GM19467 (cell line): ENCODE data around the gene SLC8B1.

Experiments used
- ATAC-seq: cut with Tn5 transposase; IDR thresholded peaks from one replicate; pipeline ENCODE4 v1.9.1; 2021; ENCODE audit warnings: mild to moderate bottlenecking, moderate library complexity; ENCODE audit not compliant: unreplicated experiment

SLC8B1 gene

DNA sequence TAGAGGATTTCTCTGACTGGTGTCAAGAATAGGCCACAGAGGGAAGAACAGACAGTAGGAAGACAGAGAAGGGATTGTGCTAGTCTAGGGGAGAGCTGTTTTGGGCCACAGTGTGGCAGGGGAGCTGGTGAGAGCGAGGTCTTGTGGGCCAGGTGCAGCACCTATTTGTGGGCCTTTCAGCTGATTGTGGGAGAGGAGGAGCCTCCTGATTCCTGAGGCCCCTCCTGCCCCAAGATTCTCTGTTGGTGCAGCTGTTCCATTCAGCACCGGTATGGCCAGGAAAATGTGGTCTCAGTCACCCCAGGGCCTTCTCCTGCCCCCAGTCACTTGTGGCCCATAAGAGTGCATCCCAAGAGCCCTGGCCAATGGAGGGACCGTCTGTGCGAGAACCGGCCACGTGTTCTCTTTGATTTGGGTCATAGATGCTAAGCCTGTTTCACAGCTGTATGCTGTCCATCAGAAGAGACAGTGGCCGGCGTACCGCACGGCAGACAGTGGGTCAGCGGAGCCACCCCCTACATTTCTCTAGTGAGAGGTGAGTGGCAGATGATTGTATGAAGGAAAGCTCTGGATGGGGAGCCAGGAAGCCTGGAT is 86.0 kb downstream of the SLC8B1 start:
- ATAC-seq, result no peak
